Spleen (tissue), 7 donors: Measurements from ENCODE around the gene PLCB1.

Source experiments
- POLR2AphosphoS5 ChIP-seq, 3 donors: sonication (generic); formaldehyde crosslinking; IDR thresholded peaks; one replicate each; pipeline ENCODE4 v1.5.1; 2017; ENCODE audit warnings: antibody characterized with exemption in 3 of 3
- TF ChIP-seq, protein P1 (sequence below), 11 experiments: fragments of 200-600 bp in 7 of 11; fragments of 450-650 bp in 4 of 11; sonication (generic) in 4 of 11; IDR thresholded peaks in 8 of 11; conservative IDR thresholded peaks in 3 of 11; 1 replicate in 7 of 11; 2 replicates in 4 of 11; pipeline versions ENCODE4 v1.4.0 to v1.8.0; 2016 to 2021; ENCODE audit warnings: antibody characterized with exemption in 11 of 11, inconsistent platforms in 4 of 11, mild to moderate bottlenecking in 1 of 11
- donor health status: DM: no; HTN: no; CAD: no; lungs with moderate emphysema.
- donor health status: DM: no; HTN: no; CAD: no.
- donor health status: DM: no; HTN: no; CAD: no.

DNA sequence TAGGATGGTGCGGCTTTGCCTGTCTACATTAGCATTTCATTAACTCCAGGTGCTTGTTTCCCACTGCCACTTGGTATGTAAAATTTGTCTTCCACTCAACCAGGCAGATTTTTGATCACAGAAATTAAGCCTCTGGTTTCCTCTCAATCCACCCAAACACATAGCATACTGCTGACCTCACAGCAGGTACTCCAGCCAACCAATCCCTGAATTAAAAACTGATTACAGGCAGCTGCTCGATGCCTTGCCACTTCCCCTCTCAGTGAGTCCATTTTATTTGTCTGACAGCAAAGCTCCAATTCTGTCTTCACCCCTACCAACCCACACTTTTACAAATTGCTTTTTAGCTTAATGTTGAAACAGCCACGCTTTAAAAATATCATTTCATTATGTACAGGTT lies 95.2 kb downstream of the PLCB1 start:
- TF ChIP-seq, protein P1, sequence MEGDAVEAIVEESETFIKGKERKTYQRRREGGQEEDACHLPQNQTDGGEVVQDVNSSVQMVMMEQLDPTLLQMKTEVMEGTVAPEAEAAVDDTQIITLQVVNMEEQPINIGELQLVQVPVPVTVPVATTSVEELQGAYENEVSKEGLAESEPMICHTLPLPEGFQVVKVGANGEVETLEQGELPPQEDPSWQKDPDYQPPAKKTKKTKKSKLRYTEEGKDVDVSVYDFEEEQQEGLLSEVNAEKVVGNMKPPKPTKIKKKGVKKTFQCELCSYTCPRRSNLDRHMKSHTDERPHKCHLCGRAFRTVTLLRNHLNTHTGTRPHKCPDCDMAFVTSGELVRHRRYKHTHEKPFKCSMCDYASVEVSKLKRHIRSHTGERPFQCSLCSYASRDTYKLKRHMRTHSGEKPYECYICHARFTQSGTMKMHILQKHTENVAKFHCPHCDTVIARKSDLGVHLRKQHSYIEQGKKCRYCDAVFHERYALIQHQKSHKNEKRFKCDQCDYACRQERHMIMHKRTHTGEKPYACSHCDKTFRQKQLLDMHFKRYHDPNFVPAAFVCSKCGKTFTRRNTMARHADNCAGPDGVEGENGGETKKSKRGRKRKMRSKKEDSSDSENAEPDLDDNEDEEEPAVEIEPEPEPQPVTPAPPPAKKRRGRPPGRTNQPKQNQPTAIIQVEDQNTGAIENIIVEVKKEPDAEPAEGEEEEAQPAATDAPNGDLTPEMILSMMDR (IDR thresholded peaks at IDR 0.05 in 8 of 11, conservative IDR thresholded peaks at IDR 0.05 in 3 of 11) = no peak
- no peak for TF ChIP-seq POLR2AphosphoS5 (IDR thresholded peaks at IDR 0.05)
